MG63 (cell line): ENCODE results near the gene C2orf76. TPM values are rescaled to one million over a fixed set of nuclear protein-coding genes. Genes with fewer than 3 reads are reported as not detected.
"Not testable (repeated sequence)": the region's sequence is repeated elsewhere in the genome, so short reads cannot be mapped to it uniquely, and the experiment has no call there.

Source experiments
- DNase-seq: peaks from one replicate; pipeline ENCODE4 v3.0.0-alpha.2; 2020
- H3K27me3 ChIP-seq: fragments of 250-450 bp; sonication (Bioruptor Pico); 2 replicates; pipeline ENCODE4 v1.5.1; 2020; ENCODE audit warnings: mild to moderate bottlenecking, moderate library complexity
- H3K36me3 ChIP-seq: fragments of 250-450 bp; sonication (Bioruptor Pico); 2 replicates; pipeline ENCODE4 v1.5.1; 2020; ENCODE audit warnings: mild to moderate bottlenecking, moderate library complexity
- H3K4me3 ChIP-seq: fragments of 250-450 bp; sonication (Bioruptor Pico); 2 replicates; pipeline ENCODE4 v1.5.1; 2020; ENCODE audit warnings: mild to moderate bottlenecking, moderate library complexity
- H3K9me3 ChIP-seq: fragments of 250-450 bp; sonication (Bioruptor Pico); 2 replicates; pipeline ENCODE4 v1.5.1; 2020; ENCODE audit warnings: mild to moderate bottlenecking, moderate library complexity
- total RNA-seq: library from RNA; depleted of rRNA; stranded (reverse); fragments of >200 nt; shearing (Covaris generic); gene quantifications from 2 replicates; pipeline ENCODE4 v1.2.3, GENCODE V29; 2014; ENCODE audit warnings: low replicate concordance

C2orf76 gene
- total RNA-seq, 1 experiment from 2014 or later = 16.5 TPM

DNA sequence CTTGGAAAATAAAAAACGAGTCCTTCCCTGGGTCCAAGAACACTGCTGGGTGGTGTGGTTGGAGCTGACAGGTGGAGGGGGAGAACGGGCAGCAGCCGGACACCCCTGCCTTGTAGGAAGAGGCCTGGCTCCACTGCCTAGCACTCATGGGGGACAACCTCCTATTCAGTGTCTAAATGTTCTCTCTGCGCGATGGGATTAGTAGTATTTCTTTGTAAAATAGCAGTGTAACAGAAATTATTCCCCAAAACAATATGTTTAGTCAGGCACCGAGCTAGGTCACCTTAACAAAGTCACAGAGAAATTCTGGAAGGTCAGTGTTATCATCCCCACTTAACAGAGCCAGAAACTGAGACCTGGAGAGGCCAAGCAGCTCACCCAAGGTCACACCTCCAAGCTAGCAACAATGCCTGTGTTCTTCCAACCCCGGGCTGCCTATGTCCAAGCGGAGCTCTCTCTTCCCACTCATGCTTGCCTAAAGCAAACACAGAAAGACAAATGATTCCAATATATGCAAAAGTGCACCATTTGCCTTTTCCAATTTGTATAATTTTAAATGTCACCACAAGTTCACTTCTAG is 75.0 kb downstream of the C2orf76 start:
- no peak for DNase-seq
- no peak overlapping the region for H3K4me3 ChIP-seq
- no peaks in the 10 kb centered on the region for H3K27me3 ChIP-seq
- no peaks in the 10 kb centered on the region for H3K9me3 ChIP-seq
- H3K36me3 ChIP-seq = no peaks in the 10 kb centered on the region

DNA sequence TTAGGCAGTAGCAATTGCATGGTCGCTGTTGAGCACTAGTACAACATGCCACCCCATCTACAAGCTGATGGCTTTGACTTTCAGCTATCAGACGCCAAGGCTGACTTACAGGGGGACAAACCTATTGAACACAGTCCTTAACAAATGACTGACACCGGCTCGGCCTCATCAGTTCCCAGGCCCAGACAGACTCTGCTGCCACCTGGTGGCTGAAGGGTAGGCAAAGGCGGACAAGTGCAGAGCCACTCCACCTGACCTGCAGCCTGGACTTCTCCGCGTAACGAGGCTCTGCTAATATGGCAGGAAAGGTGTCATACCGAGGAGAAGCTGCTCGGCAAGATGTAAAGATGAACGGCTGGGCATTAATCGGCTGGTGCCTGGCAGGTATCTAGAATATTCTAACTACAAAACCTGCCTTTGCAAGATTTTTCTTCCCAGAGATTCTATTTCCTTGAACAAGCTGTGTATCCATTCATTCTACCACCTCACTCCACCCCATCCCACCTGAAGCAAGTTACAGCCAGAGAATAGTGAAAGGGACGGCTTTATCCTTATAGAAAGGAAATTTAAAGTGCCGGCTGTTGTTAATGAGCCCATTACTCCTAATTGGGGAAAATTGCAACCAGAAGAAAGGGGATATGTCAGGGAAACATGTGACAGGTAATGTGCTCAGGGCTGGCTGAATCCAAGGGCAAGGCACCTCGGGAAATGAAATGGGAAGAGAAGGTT is 75.6 kb downstream of the C2orf76 start:
- Histone ChIP-seq H3K36me3 (no peaks in the 10 kb centered on the region), H3K9me3 (no peaks in the 10 kb centered on the region), H3K27me3 (no peaks in the 10 kb centered on the region), H3K4me3 (no peak overlapping the region)
- peak; percentile 71 for DNase-seq

GRCh38 chr2:119289642-119290041 is 77.0 kb downstream of the C2orf76 start:
- Histone ChIP-seq H3K9me3 (no peaks in the 10 kb centered on the region), H3K4me3 (no peak overlapping the region), H3K27me3 (no peaks in the 10 kb centered on the region), H3K36me3 (no peaks in the 10 kb centered on the region)
- no peak for DNase-seq

DNA sequence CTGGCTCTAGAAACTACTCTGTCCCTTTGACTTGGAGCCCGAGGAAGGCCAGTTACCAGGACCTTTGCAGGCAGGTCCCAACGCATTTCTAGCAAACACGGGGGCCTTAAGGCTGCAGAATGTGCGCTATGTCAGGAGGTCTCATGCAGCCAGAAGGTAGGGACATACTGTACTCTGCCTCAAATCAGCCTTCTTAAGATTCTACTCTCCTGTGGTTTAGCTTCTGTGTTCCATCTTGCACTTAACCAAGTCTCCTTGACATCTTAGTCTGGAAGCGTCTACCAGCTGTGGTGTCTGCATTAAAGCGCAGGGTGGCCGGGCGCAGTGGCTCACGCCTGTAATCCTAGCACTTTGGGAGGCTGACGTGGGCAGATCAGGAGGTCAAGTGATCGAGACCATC is 77.5 kb downstream of the C2orf76 start:
- no peaks in the 10 kb centered on the region for H3K27me3 ChIP-seq
- H3K36me3 ChIP-seq = no peaks in the 10 kb centered on the region
- H3K4me3 ChIP-seq = no peak overlapping the region
- no peak for DNase-seq
- H3K9me3 ChIP-seq = no peaks in the 10 kb centered on the region

GRCh38 chr2:119288576-119288975 is 78.1 kb downstream of the C2orf76 start:
- no peak for DNase-seq
- Histone ChIP-seq H3K4me3 (no peak overlapping the region), H3K9me3 (no peaks in the 10 kb centered on the region), H3K27me3 (no peaks in the 10 kb centered on the region), H3K36me3 (no peaks in the 10 kb centered on the region)

DNA sequence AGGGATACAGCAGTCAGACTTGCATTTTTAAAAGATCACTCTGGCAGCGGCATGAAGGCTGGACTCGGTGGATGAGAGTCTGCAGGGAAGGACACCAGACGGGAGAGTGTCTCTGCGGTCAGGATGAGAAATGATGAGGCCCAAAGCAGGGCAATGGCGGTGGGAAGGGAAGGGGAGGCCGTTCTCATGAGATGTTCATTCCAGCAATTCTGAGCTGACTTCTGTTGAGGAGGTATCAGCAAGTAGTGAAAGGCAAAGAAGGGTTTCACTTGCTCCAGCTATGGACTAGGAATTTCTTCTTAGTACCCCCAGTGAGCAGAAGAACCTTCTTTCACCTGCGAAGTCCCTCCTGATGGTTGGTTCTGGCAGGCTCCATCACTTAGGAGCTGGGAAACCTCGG is 80.0 kb downstream of the C2orf76 start:
- DNase-seq = no peak
- Histone ChIP-seq H3K27me3 (no peaks in the 10 kb centered on the region), H3K4me3 (no peak overlapping the region), H3K9me3 (no peaks in the 10 kb centered on the region), H3K36me3 (no peaks in the 10 kb centered on the region)

- H3K36me3 ChIP-seq = no peaks in the 10 kb centered on the region
- peak; percentile 97 for DNase-seq
- no peak overlapping the region for H3K4me3 ChIP-seq
- H3K9me3 ChIP-seq = no peaks in the 10 kb centered on the region
- no peaks in the 10 kb centered on the region for H3K27me3 ChIP-seq
Measured at GRCh38 chr2:119283873-119284331, 82.7 kb downstream of the C2orf76 start.

DNA sequence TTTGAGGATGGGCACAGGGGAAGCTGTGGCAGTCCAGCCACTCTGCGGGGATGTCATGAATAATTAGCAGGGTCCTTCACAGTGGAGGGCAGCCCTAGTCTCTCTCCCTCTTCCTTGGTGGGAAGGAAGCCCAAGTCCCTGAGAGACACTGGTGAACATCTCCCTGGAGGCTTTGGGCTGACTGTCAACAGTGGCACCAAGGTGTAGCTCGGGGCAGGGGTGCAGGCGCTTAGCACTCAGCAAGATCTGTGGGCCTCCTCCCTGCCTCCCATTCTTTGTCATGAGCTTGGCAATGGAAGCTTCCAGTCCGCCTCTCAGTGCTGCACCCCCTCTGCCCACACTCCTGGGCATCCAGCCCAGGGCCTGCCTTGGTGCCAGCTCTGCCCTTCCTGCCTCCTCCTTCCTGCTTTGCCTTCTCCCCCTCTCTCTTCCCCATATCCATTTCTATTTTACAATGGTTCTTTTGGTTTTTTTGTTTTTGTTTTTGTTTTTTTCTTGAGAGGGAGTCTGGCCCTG is 83.6 kb downstream of the C2orf76 start:
- H3K36me3 ChIP-seq = no peaks in the 10 kb centered on the region
- peak; percentile 94 for DNase-seq
- no peak overlapping the region for H3K4me3 ChIP-seq
- H3K9me3 ChIP-seq = no peaks in the 10 kb centered on the region
- no peaks in the 10 kb centered on the region for H3K27me3 ChIP-seq

- H3K36me3 ChIP-seq = no peaks in the 10 kb centered on the region
- DNase-seq = no peak
- no peaks in the 10 kb centered on the region for H3K27me3 ChIP-seq
- H3K4me3 ChIP-seq = no peak overlapping the region
- H3K9me3 ChIP-seq = no peaks in the 10 kb centered on the region
Measured at GRCh38 chr2:119282146-119282995, 84.3 kb downstream of the C2orf76 start.

DNA sequence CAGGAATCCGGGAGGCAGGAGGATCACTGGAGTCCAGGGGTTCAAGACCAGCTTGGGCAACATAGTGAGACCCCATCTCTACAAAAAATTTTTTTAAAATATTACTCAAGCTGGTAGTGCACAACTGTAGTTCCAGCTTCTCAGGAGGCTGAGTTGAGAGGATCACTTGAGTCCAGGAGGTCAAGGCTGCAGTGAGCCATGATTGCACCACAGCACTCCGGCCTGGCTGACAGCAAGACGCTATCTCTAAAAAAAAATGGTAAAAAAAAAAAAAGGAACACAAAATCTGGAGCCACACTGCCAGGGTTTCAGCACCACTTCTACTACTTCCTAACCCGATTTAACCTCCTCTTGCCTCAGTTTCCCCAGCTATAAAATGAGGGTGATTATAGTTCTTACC is 86.0 kb downstream of the C2orf76 start:
- H3K36me3 ChIP-seq = no peaks in the 10 kb centered on the region
- DNase-seq = no peak
- H3K4me3 ChIP-seq = no peak overlapping the region
- H3K9me3 ChIP-seq = no peaks in the 10 kb centered on the region
- no peaks in the 10 kb centered on the region for H3K27me3 ChIP-seq

DNA sequence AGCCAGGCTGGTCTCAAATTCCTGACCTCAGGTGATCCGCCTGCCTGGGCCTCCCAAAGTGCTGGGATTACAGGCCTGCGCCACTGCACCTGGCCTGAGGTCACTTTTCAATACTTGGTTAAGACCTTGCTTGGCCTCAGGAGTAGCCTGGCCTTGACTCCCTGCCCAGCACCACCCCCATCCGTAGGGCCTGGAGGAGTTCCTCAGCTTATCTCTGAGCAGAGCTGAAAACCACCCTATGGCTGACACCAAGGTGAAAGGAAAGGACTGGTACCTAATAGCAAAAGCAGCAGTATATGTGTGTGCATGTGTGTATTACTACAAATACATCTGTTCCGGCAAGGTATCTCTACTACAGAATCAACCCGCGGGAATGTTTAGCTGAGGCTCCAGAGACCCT is 87.0 kb downstream of the C2orf76 start:
- Histone ChIP-seq H3K4me3 (no peak overlapping the region), H3K36me3 (no peaks in the 10 kb centered on the region), H3K9me3 (no peaks in the 10 kb centered on the region), H3K27me3 (no peaks in the 10 kb centered on the region)
- DNase-seq = no peak

DNA sequence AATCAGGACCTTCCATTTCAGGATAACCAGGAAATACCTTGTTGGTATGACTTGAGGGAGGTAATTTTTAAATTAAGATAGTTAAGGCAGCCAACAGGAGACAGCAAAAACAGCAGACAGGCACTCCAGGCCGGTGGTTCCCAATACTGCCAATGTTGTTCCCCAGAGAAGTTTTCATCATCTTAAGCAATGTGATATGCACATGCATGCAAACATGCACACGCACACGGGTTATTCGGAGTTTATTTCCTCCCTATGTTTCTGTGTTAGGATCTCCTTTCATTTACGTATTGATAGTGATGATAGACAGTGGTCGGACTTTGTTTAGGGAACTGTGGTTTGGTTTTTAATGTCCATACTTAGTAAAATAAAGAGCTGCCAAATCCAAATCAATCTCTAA is 87.7 kb downstream of the C2orf76 start:
- no peak overlapping the region for H3K4me3 ChIP-seq
- no peaks in the 10 kb centered on the region for H3K36me3 ChIP-seq
- no peaks in the 10 kb centered on the region for H3K9me3 ChIP-seq
- no peak for DNase-seq
- no peaks in the 10 kb centered on the region for H3K27me3 ChIP-seq

DNA sequence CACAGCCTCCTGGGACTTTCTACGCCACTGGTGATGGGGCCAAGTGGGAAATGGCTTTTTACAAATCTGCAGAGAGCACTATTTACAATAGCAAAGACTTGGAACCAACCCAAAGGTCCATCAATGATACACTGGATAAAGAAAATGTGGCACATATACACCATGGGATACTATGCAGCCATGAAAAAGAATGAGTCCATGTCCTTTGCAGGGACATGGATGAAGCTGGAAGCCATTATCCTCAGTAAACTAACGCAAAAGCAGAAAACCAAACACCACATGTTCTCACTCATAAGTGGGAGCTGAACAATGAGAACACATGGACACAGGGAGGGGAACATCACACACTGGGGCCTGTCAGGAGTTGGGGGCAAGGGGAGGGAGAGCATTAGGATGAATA is 88.2 kb downstream of the C2orf76 start:
- H3K9me3 ChIP-seq, DNase-seq, H3K4me3 ChIP-seq, H3K36me3 ChIP-seq, H3K27me3 ChIP-seq: not testable (repeated sequence)

GRCh38 chr2:119276864-119277263 is 89.8 kb downstream of the C2orf76 start:
- no peaks in the 10 kb centered on the region for H3K9me3 ChIP-seq
- no peak for DNase-seq
- H3K36me3 ChIP-seq = no peaks in the 10 kb centered on the region
- no peaks in the 10 kb centered on the region for H3K27me3 ChIP-seq
- H3K4me3 ChIP-seq = no peak overlapping the region

DNA sequence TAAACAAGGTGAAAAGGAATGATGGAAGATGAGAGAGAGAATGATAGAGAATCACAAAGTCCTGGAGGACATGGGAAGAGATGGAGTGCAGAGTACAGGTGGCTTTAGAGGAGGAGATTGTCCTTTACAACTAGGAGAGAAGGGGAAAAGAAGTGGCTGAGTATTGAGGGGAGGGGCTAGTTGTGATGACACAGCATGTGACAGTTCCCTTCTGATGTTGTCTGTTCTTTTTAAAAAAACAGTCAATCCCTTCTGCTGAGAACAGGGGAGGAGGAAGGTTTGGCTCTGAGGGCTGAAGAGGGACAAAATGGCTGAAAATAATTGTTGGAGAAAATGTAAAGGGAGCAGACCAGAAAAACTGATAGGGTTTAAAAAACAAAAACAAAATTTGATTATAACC is 99.0 kb downstream of the C2orf76 start:
- H3K4me3 ChIP-seq = no peak overlapping the region
- H3K9me3 ChIP-seq = peaks cover 2% of the 10 kb centered on the region; the same call in 1 of the 2 replicates
- H3K36me3 ChIP-seq = peaks cover 16% of the 10 kb centered on the region
- H3K27me3 ChIP-seq = no peaks in the 10 kb centered on the region
- no peak for DNase-seq

GRCh38 chr2:119266091-119266589 is 100.5 kb downstream of the C2orf76 start:
- Histone ChIP-seq H3K4me3 (no peak overlapping the region), H3K36me3 (peaks cover 16% of the 10 kb centered on the region), H3K9me3 (peaks cover 2% of the 10 kb centered on the region; the same call in 1 of the 2 replicates), H3K27me3 (no peaks in the 10 kb centered on the region)
- no peak for DNase-seq

- DNase-seq = no peak
- H3K36me3 ChIP-seq = peaks cover 16% of the 10 kb centered on the region
- no peaks in the 10 kb centered on the region for H3K27me3 ChIP-seq
- H3K4me3 ChIP-seq = no peak overlapping the region
- H3K9me3 ChIP-seq = peaks cover 2% of the 10 kb centered on the region; the same call in 1 of the 2 replicates
Measured at GRCh38 chr2:119265693-119266066, 101.0 kb downstream of the C2orf76 start.
